ENCODE measurements around the gene EPSTI1. TPM values are rescaled to one million over a fixed set of nuclear protein-coding genes. Genes with fewer than 3 reads are reported as not detected.
A peak's percentile ranks its signal among the peaks of the same experiment; 100 is the strongest.
"Not testable (repeated sequence)": the region's sequence is repeated elsewhere in the genome, so short reads cannot be mapped to it uniquely, and the experiment has no call there.

The EPSTI1 gene
- total RNA-seq, 1 donor from 2014 or later, result 2.6 TPM

DNA sequence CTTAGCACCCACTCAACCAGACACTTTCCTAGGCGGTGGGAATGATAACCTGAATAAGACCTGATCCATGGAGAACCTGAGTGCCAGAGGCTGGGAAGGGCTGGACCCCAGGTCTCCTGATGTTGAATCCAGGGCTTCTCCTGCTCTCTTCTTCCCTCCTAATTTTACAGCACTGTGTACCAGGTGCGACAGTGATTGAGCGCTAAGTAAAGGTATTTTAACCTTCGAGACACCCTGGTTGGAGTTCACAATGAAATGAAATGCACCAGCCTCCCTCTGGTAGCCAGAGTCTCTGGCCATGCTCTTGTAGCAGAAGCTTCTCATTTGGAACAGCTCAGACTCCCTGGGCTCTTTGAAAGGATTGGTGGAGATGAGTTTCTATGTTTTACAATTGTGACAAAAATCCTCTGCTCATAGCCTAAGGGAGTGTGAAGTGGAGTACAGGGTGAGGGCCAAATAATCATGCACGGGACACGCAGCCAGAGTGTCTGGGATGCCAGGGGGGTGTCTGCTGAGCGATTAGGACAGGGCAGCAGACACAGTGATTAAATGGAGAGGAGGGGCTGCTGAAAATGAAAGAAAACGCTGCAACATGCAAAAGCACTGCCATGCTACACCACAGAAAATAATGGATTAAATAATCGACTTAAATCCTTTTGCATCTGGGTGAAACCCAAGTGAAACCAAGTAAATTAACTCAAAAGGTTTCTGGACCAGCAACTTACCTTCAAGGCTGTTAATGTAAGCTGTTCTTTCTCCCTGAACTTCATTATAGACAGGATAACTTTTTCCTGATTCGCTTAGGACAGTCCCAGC lies 126.9 kb downstream of the EPSTI1 start:
- Histone ChIP-seq H3K4me3 (peak overlapping the region; percentile 33), H3K27me3 (ENCODE audit: low read depth) (no peaks in the 10 kb centered on the region), H3K36me3 (no peaks in the 10 kb centered on the region), H3K27ac (replicated peaks) (no peak overlapping the region), H3K9me3 (replicated peaks) (no peaks in the 10 kb centered on the region), H3K4me1 (peaks cover 15% of the 10 kb centered on the region)
- no peak for DNase-seq
- TF ChIP-seq CTCF (IDR thresholded peaks at IDR 0.05; ENCODE audit: borderline replicate concordance), result no peak
- intact Hi-C loops (cut with micrococcal nuclease), result no loop called here

DNA sequence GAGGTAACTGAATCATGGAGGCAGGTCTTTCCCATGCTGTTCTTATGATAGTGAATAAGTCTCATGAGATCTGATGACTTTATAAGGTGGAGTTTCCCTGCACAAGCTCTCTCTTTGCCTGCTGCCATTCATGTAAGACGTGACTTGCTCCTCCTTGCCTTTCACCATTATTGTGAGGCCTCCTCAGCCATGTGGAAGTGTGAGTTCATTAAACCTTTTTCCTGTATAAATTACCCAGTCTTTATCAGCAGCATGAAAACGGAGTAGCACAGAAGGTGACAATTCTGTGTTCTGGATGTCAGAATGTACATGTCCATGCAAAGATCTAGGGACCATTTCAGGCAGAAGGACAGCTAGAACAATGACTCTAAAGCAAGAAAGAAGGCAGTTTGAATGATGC lies 129.7 kb downstream of the EPSTI1 start:
- H3K4me3 ChIP-seq; H3K27ac ChIP-seq (replicated peaks); H3K36me3 ChIP-seq; intact Hi-C loops (cut with micrococcal nuclease); DNase-seq; H3K27me3 ChIP-seq (ENCODE audit: low read depth); H3K9me3 ChIP-seq (replicated peaks): not testable (repeated sequence)
- peaks cover 15% of the 10 kb centered on the region for H3K4me1 ChIP-seq

- no peaks in the 10 kb centered on the region for H3K36me3 ChIP-seq
- H3K9me3 ChIP-seq (replicated peaks), result no peaks in the 10 kb centered on the region
- H3K27me3 ChIP-seq (ENCODE audit: low read depth), result no peaks in the 10 kb centered on the region
- TF ChIP-seq CTCF (IDR thresholded peaks at IDR 0.05; ENCODE audit: borderline replicate concordance), result no peak
- no peak overlapping the region for H3K27ac ChIP-seq (replicated peaks)
- H3K4me1 ChIP-seq, result peaks cover 10% of the 10 kb centered on the region
- DNase-seq, result no peak
- intact Hi-C loops (cut with micrococcal nuclease), result no loop called here
- no peak overlapping the region for H3K4me3 ChIP-seq
Observed at GRCh38 chr13:42860485-42860884, 131.6 kb downstream of the EPSTI1 start.

- intact Hi-C loops (cut with micrococcal nuclease), result no loop called here
- Histone ChIP-seq H3K9me3 (replicated peaks) (no peaks in the 10 kb centered on the region), H3K4me1 (peaks cover 3% of the 10 kb centered on the region), H3K27ac (replicated peaks) (no peak overlapping the region), H3K27me3 (ENCODE audit: low read depth) (no peaks in the 10 kb centered on the region), H3K36me3 (no peaks in the 10 kb centered on the region), H3K4me3 (no peak overlapping the region)
- TF ChIP-seq CTCF (IDR thresholded peaks at IDR 0.05; ENCODE audit: borderline replicate concordance), result no peak
- DNase-seq, result no peak
Observed at GRCh38 chr13:42859760-42860159, 132.3 kb downstream of the EPSTI1 start.

DNA sequence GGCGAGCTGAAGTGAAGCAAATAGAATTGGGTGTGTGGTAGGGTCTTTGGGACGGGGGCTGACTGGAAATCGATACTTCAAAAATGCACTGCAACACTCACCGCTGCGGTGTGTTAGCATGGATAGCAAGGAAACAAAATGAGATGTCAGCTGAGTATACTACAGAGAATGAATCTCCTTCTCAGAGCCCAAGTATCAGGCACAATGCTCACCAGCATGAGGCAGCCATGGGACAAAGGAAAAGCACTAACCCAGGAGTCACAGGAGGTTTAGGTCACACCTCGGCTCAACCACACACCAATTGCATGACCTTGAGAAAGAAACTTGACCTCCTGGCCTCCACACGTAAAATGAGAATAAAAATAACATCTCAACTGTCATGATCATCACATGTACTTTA lies 136.6 kb downstream of the EPSTI1 start:
- H3K27ac ChIP-seq (replicated peaks), result no peak overlapping the region
- no peak for TF ChIP-seq CTCF (IDR thresholded peaks at IDR 0.05; ENCODE audit: borderline replicate concordance)
- H3K27me3 ChIP-seq (ENCODE audit: low read depth), result no peaks in the 10 kb centered on the region
- intact Hi-C loops (cut with micrococcal nuclease), result no loop called here
- H3K9me3 ChIP-seq (replicated peaks), result no peaks in the 10 kb centered on the region
- no peak overlapping the region for H3K4me3 ChIP-seq
- no peaks in the 10 kb centered on the region for H3K4me1 ChIP-seq
- no peaks in the 10 kb centered on the region for H3K36me3 ChIP-seq
- no peak for DNase-seq

- Histone ChIP-seq H3K27ac (replicated peaks) (no peak overlapping the region), H3K4me3 (no peak overlapping the region), H3K27me3 (ENCODE audit: low read depth) (no peaks in the 10 kb centered on the region), H3K9me3 (replicated peaks) (no peaks in the 10 kb centered on the region), H3K36me3 (no peaks in the 10 kb centered on the region), H3K4me1 (no peaks in the 10 kb centered on the region)
- no peak for DNase-seq
- intact Hi-C loops (cut with micrococcal nuclease), result no loop called here
- TF ChIP-seq CTCF (IDR thresholded peaks at IDR 0.05; ENCODE audit: borderline replicate concordance), result no peak
Observed at GRCh38 chr13:42852136-42852535, 139.9 kb downstream of the EPSTI1 start.

Measured in left ventricle myocardium inferior (tissue), 1 donor.